ENCODE data around the gene THRB.

DNA sequence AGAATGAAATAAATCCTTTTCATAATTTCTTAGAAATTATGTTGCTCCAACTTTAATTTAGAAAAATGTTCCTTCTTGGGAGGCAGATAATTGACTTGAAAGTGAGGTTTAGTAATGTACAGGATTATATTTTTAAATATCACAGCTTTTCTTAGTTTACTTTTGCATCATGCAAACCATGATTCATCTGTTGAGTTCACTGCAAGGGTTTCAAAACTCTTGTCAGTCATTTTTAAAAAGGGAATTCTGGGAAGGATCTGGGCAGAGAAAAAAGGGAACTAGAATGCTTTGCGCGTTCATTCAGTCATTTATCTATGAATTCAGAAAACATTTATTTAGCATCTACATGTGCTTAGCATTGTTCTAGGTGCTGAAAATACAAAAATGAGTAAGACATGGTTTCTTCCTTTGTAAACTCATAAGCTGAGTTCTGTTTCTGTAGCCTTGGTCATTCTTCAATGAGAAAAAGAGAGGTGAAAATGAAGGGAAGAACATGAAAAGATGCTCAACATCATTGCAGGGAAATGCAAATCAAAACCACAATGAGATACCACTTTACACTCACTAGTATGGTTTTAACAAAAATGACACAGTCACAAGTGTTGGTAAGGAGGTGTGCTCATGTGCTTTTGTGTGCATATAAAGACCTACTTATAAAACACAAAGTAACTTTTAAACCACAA, 340.5 kb downstream of the THRB start:
- TF ChIP-seq, protein P1, sequence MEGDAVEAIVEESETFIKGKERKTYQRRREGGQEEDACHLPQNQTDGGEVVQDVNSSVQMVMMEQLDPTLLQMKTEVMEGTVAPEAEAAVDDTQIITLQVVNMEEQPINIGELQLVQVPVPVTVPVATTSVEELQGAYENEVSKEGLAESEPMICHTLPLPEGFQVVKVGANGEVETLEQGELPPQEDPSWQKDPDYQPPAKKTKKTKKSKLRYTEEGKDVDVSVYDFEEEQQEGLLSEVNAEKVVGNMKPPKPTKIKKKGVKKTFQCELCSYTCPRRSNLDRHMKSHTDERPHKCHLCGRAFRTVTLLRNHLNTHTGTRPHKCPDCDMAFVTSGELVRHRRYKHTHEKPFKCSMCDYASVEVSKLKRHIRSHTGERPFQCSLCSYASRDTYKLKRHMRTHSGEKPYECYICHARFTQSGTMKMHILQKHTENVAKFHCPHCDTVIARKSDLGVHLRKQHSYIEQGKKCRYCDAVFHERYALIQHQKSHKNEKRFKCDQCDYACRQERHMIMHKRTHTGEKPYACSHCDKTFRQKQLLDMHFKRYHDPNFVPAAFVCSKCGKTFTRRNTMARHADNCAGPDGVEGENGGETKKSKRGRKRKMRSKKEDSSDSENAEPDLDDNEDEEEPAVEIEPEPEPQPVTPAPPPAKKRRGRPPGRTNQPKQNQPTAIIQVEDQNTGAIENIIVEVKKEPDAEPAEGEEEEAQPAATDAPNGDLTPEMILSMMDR (IDR thresholded peaks at IDR 0.05 in 8 of 11, conservative IDR thresholded peaks at IDR 0.05 in 3 of 11), result no peak
- TF ChIP-seq POLR2A (IDR thresholded peaks at IDR 0.05), result no peak
